Uterus (tissue), 4 donors: ENCODE data around the gene KRTAP1-1. TPM values are rescaled to one million over a fixed set of nuclear protein-coding genes. Genes with fewer than 3 reads are reported as not detected.

Experiments
- DNase-seq, 2 donors: peaks; one replicate each; pipeline ENCODE4 v3.0.0-alpha.2; 2019 to 2020
- H3K27ac ChIP-seq, 2 donors: fragments of 200-600 bp; sonication (generic); 1 replicate in 1 of 2; 2 replicates in 1 of 2; pipeline ENCODE4 v1.5.1; 2016 to 2018
- H3K27me3 ChIP-seq, 2 donors: fragments of 200-600 bp; sonication (generic); one replicate each; pipeline ENCODE4 v1.5.1; 2018 to 2019; ENCODE audit warnings: control low read depth in 1 of 2
- H3K36me3 ChIP-seq, 2 donors: fragments of 200-600 bp; sonication (generic); one replicate each; pipeline ENCODE4 v1.5.1; 2019; ENCODE audit warnings: control low read depth in 1 of 2
- H3K4me1 ChIP-seq, 2 donors: fragments of 200-600 bp; sonication (generic); one replicate each; pipeline ENCODE4 v1.5.1; 2018 to 2019; ENCODE audit warnings: control low read depth in 1 of 2
- H3K4me3 ChIP-seq, 2 donors: fragments of 200-600 bp; sonication (generic); 1 replicate in 1 of 2; 2 replicates in 1 of 2; pipeline ENCODE4 v1.5.1; 2018 to 2019; ENCODE audit warnings: mild to moderate bottlenecking in 1 of 2
- H3K9me3 ChIP-seq, 2 donors: fragments of 200-600 bp; sonication (generic); one replicate each; pipeline ENCODE4 v1.5.1; 2019; ENCODE audit warnings: control low read depth in 1 of 2
- CTCF ChIP-seq, 4 experiments: fragments of 200-600 bp in 2 of 4; fragments of 450-650 bp in 2 of 4; sonication (generic) in 2 of 4; IDR thresholded peaks; one replicate each; pipeline ENCODE4 v1.5.1; 2016 to 2019; ENCODE audit warnings: antibody characterized with exemption in 4 of 4, mild to moderate bottlenecking in 2 of 4, moderate library complexity in 1 of 4
- POLR2A ChIP-seq, 2 donors: fragments of 450-650 bp; IDR thresholded peaks; one replicate each; pipeline ENCODE4 v1.6.1; 2016; ENCODE audit warnings: antibody characterized with exemption in 2 of 2, mild to moderate bottlenecking in 1 of 2, moderate library complexity in 1 of 2
- intact Hi-C: fragments of 100-400 bp; cut with DNase I; formaldehyde crosslinking; loops from one replicate; pipeline ENCODE4 v1.15.1; 2023; ENCODE audit warnings: low total_unique reads
- total RNA-seq, 4 donors: library from RNA; depleted of rRNA in 3 of 4; stranded (reverse); fragments of >200 nt in 3 of 4; gene quantifications; one replicate each; pipeline versions ENCODE4 v1.1.0 to v1.2.4, GENCODE V29; 2014 to 2023
- donor health status: DM: yes; HTN: yes; CAD: no.

The KRTAP1-1 gene
- total RNA-seq, 4 donors from 2014 or later = not detected

GRCh38 chr17:41012326-41013120 is 28.7 kb downstream of the KRTAP1-1 start:
- H3K36me3 ChIP-seq = no peaks in the 10 kb centered on the region
- H3K9me3 ChIP-seq = no peaks in the 10 kb centered on the region
- no peaks in the 10 kb centered on the region for H3K4me1 ChIP-seq
- H3K27ac ChIP-seq = no peak overlapping the region
- TF ChIP-seq POLR2A (IDR thresholded peaks at IDR 0.05) = no peak
- no peak for TF ChIP-seq CTCF (IDR thresholded peaks at IDR 0.05)
- intact Hi-C loops = no loop called here
- H3K4me3 ChIP-seq = no peak overlapping the region
- no peaks in the 10 kb centered on the region for H3K27me3 ChIP-seq
- no peak for DNase-seq

GRCh38 chr17:41010441-41010840 is 30.8 kb downstream of the KRTAP1-1 start:
- H3K4me1 ChIP-seq = no peaks in the 10 kb centered on the region
- H3K9me3 ChIP-seq = no peaks in the 10 kb centered on the region
- H3K27ac ChIP-seq = no peak overlapping the region
- TF ChIP-seq CTCF (IDR thresholded peaks at IDR 0.05) (no peak), POLR2A (IDR thresholded peaks at IDR 0.05) (no peak)
- no peak overlapping the region for H3K4me3 ChIP-seq
- H3K27me3 ChIP-seq = no peaks in the 10 kb centered on the region
- DNase-seq = no peak
- H3K36me3 ChIP-seq = no peaks in the 10 kb centered on the region
- intact Hi-C loops = no loop called here

GRCh38 chr17:41009936-41010335 is 31.3 kb downstream of the KRTAP1-1 start:
- no peaks in the 10 kb centered on the region for H3K36me3 ChIP-seq
- no peak overlapping the region for H3K4me3 ChIP-seq
- H3K9me3 ChIP-seq = no peaks in the 10 kb centered on the region
- no peak for DNase-seq
- intact Hi-C loops = no loop called here
- no peak for TF ChIP-seq POLR2A (IDR thresholded peaks at IDR 0.05)
- TF ChIP-seq CTCF (IDR thresholded peaks at IDR 0.05) = no peak
- H3K27me3 ChIP-seq = no peaks in the 10 kb centered on the region
- no peaks in the 10 kb centered on the region for H3K4me1 ChIP-seq
- no peak overlapping the region for H3K27ac ChIP-seq

GRCh38 chr17:41009301-41009760 is 31.9 kb downstream of the KRTAP1-1 start:
- intact Hi-C loops = no loop called here
- Histone ChIP-seq H3K4me3 (no peak overlapping the region), H3K27ac (no peak overlapping the region), H3K36me3 (no peaks in the 10 kb centered on the region), H3K9me3 (no peaks in the 10 kb centered on the region), H3K27me3 (no peaks in the 10 kb centered on the region), H3K4me1 (no peaks in the 10 kb centered on the region)
- no peak for DNase-seq
- no peak for TF ChIP-seq POLR2A (IDR thresholded peaks at IDR 0.05)
- no peak for TF ChIP-seq CTCF (IDR thresholded peaks at IDR 0.05)

GRCh38 chr17:41008811-41009210 is 32.4 kb downstream of the KRTAP1-1 start, which contains the start of gene KRTAP3-1:
TSS of gene KRTAP3-1 (minus strand) at chr17:41009128. CDS start at chr17:41009074, 54 bp downstream.
- intact Hi-C loops = no loop called here
- no peak for DNase-seq

More at GRCh38 chr17:41008811-41009210, 32.4 kb downstream of the KRTAP1-1 start, which contains the start of gene KRTAP3-1:
- H3K36me3 ChIP-seq = no peaks in the 10 kb centered on the region
- TF ChIP-seq CTCF (IDR thresholded peaks at IDR 0.05) = no peak
- no peak for TF ChIP-seq POLR2A (IDR thresholded peaks at IDR 0.05)
- no peak within 1 kb of the TSS for H3K27ac ChIP-seq
- H3K4me3 ChIP-seq = no peak within 1 kb of the TSS
- no peaks in the 10 kb centered on the region for H3K4me1 ChIP-seq
- no peaks in the 10 kb centered on the region for H3K9me3 ChIP-seq
- no peaks in the 10 kb centered on the region for H3K27me3 ChIP-seq
